Ascending aorta (tissue), 2 donors: Measurements from ENCODE around the gene DAGLA. TPM values are rescaled to one million over a fixed set of nuclear protein-coding genes. Genes with fewer than 3 reads are reported as not detected.

ENCODE experiments used
- DNase-seq, 2 donors: peaks; one replicate each; pipeline ENCODE4 v3.0.0-alpha.2; 2019; ENCODE audit warnings: low spot score in 2 of 2
- H3K27ac ChIP-seq, 2 donors: fragments of 200-600 bp; sonication (generic); one replicate each; pipeline ENCODE4 v1.5.1; 2016 to 2017; ENCODE audit warnings: mild to moderate bottlenecking in 1 of 2
- H3K27me3 ChIP-seq: fragments of 200-600 bp; sonication (generic); one replicate; pipeline ENCODE4 v1.5.1; 2017
- H3K36me3 ChIP-seq, 2 donors: fragments of 200-600 bp; sonication (generic); one replicate each; pipeline ENCODE4 v1.5.1; 2016
- H3K4me1 ChIP-seq, 2 donors: fragments of 200-600 bp; sonication (generic); one replicate each; pipeline ENCODE4 v1.5.1; 2016 to 2017; ENCODE audit warnings: mild to moderate bottlenecking in 1 of 2
- H3K4me3 ChIP-seq, 2 donors: fragments of 200-600 bp; sonication (generic); one replicate each; pipeline ENCODE4 v1.5.1; 2016 to 2017; ENCODE audit warnings: mild to moderate bottlenecking in 1 of 2
- H3K9me3 ChIP-seq, 2 donors: fragments of 200-600 bp; sonication (generic); one replicate each; pipeline ENCODE4 v1.5.1; 2016
- intact Hi-C: fragments of 100-400 bp; cut with DNase I; formaldehyde crosslinking; loops from one replicate; pipeline ENCODE4 v1.15.1; 2023
- total RNA-seq: library from RNA; depleted of rRNA; stranded (reverse); fragments of >200 nt; gene quantifications from one replicate; pipeline ENCODE4 v1.1.0, GENCODE V29; 2016
- TF ChIP-seq, protein P1 (sequence below), 3 experiments: fragments of 200-600 bp in 2 of 3; fragments of 450-650 bp in 1 of 3; sonication (generic) in 2 of 3; IDR thresholded peaks; one replicate each; pipeline ENCODE4 v1.5.1; 2016 to 2019; ENCODE audit warnings: antibody characterized with exemption in 3 of 3, mild to moderate bottlenecking in 1 of 3, moderate library complexity in 1 of 3

Gene DAGLA
- total RNA-seq, 1 donor from 2014 or later, result 5.3 TPM

DNA sequence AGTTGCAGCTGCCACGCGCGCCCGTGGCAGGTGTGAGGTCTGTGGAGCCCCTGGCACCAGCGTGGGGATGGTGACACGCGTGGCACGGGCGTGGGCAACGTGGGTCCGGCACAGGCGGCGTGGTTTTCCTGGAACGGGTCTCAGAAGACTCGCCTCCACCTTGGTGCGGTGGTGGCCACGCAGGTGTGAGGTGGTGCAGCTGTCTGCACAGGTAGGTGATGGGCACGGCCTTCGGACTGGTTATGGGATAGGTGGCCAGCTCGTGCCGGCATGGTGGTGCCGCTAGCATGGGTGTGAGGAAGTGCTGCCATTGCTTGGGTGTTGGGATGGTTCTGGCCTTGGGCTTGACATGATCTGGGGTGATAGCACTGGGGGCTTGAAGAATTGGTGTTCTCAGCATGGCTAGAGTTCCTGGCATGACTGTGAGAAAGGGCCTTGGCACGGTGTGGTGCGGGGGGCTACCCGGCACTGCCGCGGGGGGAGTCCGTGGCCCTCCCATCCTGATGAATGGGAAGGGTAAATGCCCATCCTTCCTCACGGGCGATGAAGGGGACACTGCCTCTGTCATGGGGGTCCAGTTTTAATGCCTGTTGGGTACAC, 531 bp downstream of the DAGLA start:
- Histone ChIP-seq H3K9me3 (no peaks in the 10 kb centered on the region), H3K4me1 (peaks cover 0 to 5% of the 10 kb centered on the region in 2 donors), H3K27me3 (peaks cover 4% of the 10 kb centered on the region), H3K36me3 (no peaks in the 10 kb centered on the region), H3K4me3 (peak overlapping the region; percentile 51 to 66), H3K27ac (no peak overlapping the region)
- no peak for DNase-seq
- intact Hi-C loops, result loop anchor here (1.0 kb wide), 1 partner anchor 53 kb away; no protein-coding TSS in a partner anchor
- TF ChIP-seq, protein P1, sequence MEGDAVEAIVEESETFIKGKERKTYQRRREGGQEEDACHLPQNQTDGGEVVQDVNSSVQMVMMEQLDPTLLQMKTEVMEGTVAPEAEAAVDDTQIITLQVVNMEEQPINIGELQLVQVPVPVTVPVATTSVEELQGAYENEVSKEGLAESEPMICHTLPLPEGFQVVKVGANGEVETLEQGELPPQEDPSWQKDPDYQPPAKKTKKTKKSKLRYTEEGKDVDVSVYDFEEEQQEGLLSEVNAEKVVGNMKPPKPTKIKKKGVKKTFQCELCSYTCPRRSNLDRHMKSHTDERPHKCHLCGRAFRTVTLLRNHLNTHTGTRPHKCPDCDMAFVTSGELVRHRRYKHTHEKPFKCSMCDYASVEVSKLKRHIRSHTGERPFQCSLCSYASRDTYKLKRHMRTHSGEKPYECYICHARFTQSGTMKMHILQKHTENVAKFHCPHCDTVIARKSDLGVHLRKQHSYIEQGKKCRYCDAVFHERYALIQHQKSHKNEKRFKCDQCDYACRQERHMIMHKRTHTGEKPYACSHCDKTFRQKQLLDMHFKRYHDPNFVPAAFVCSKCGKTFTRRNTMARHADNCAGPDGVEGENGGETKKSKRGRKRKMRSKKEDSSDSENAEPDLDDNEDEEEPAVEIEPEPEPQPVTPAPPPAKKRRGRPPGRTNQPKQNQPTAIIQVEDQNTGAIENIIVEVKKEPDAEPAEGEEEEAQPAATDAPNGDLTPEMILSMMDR (IDR thresholded peaks at IDR 0.05), result no peak

DNA sequence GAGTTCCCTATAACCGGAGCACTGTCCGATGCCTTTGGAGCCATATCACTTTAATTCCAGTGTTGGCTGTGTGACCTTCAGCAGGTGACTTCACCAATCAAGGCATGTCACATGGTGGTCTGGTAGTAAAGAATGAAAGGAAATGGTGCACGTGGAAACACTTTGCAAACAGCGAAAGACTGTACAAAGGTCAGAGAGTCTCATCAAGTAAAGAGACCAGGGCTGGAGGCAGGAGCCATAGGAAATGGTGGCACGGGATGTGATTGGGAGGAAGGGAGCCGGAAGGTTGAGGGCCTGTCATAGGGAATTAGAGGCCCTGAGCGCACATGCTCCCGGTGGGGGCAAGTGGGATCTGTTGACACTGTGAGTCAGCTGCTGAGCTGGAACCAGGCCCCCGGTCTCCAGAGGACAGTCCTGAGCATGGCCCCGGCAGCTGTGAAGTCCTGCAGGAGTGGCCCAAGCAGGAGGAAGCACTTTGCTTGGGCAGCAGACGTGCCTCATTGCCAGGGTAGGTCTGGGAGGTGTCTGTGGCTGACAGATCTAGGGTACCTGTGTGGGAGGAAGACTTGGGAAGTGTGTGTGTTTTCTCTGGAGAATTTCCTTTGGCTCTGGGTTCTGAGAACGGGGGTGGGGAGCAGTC, 2.0 kb downstream of the DAGLA start:
- DNase-seq, result no peak
- no peak overlapping the region for H3K27ac ChIP-seq
- TF ChIP-seq, protein P1 (IDR thresholded peaks at IDR 0.05), result no peak
- no peaks in the 10 kb centered on the region for H3K36me3 ChIP-seq
- peaks cover 0 to 5% of the 10 kb centered on the region in 2 donors for H3K4me1 ChIP-seq
- H3K9me3 ChIP-seq, result no peaks in the 10 kb centered on the region
- peaks cover 4% of the 10 kb centered on the region for H3K27me3 ChIP-seq
- no peak overlapping the region for H3K4me3 ChIP-seq
- intact Hi-C loops, result no loop called here

DNA sequence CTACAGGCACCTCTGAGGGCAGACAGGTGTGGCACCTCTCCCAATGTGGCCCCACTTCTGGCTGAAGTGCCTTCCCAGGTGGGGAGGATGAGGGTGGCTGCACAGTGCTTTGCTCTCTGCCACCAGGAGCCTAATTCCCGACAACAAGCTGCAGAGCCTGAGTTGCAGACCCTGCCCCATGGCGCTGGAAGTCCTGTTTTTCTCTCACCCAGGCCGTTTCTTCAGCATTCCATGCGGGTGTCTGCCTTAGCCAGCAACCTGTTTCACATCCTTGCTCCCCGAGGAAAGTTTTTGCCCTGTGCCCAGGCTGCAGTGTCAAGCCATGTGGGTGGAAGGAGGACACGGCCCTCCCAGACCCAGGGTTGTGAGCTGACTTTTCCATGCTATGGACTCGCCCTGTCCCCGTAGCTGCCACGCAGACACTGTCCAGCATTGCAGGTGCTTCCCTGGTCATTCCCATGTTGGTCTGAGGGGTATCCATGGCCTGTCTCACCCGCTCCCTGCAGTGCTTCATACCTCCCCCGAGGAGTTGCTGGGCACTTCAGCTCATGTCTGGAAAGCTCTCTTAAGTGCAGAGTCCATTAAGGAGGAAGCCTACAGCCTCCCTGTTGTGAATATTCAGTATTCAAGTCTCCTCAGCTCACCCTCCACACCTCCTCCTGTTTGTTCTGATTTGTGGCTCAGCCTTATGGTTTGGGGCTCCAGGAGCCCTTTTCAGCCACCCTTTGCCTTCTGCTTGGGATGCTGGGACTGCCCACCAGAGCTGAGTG, 2.9 kb downstream of the DAGLA start:
- intact Hi-C loops, result no loop called here
- H3K4me3 ChIP-seq, result no peak overlapping the region
- no peak for DNase-seq
- TF ChIP-seq, protein P1 (IDR thresholded peaks at IDR 0.05), result no peak
- no peaks in the 10 kb centered on the region for H3K9me3 ChIP-seq
- H3K36me3 ChIP-seq, result no peaks in the 10 kb centered on the region
- H3K4me1 ChIP-seq, result peaks cover 0 to 5% of the 10 kb centered on the region in 2 donors
- H3K27me3 ChIP-seq, result peaks cover 4% of the 10 kb centered on the region
- no peak overlapping the region for H3K27ac ChIP-seq

DNA sequence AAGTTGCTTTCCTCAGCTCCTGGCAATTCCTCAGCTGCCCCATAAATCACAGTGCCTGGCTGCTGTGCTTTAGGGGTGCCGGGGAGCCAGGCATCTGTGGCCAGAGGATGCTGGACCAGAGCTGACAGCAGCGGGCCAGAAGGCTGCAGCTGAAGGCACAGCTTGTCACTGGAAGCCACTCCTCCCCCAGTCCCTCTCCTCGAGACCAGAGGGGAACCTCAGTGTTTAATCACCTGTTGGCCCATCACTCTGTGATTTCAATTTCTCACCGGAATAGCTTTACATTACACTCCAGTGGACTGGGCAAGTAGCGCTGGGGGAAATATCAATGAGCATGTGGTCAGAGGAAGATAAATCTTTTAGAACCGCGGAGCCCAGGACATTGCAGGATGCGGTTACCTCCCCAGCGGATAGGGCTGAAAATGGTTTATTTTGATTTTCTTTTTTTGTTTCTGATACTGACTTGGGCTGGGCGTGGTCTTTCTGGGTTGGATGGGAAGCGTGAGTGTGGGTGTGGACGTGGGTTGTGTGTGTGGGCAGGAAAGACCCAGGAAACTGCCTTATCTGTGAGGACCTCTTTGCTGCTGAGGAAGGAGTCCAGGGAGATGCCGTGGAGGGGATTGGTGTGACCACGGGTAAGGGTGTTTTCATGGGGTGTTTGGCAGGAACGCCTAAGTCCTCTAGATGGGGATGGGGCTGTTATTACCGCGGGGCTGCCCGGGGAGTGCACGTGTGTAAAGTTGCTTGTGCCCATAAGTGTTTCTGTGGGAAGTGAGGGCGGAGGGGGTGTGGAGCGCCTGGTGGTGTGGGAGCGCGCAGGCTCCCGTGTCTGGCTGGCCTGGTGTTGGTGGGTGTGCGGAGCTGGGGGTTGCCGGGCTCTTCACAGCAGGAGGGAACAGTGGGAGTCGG, 4.0 kb downstream of the DAGLA start:
- peaks cover 0 to 5% of the 10 kb centered on the region in 2 donors for H3K4me1 ChIP-seq
- H3K27me3 ChIP-seq, result peaks cover 4% of the 10 kb centered on the region
- no peaks in the 10 kb centered on the region for H3K36me3 ChIP-seq
- H3K9me3 ChIP-seq, result no peaks in the 10 kb centered on the region
- TF ChIP-seq, protein P1 (IDR thresholded peaks at IDR 0.05), result no peak
- intact Hi-C loops, result no loop called here
- no peak overlapping the region for H3K27ac ChIP-seq
- no peak for DNase-seq
- no peak overlapping the region for H3K4me3 ChIP-seq
